Naive B cell (primary cell): ENCODE measurements around the gene TCP10L. TPM values are rescaled to one million over a fixed set of nuclear protein-coding genes. Genes with fewer than 3 reads are reported as not detected.

Source experiments
- polyA plus RNA-seq, 6 donors: library from polyadenylated mRNA; unstranded; fragments of 300-500 nt; fragmentation: Illumina TruSeq; gene quantifications; one replicate each; pipeline ENCODE4 v1.2.3, GENCODE V29; 2021; ENCODE audit warnings: low read depth in 6 of 6

TCP10L gene
- polyA plus RNA-seq, 6 donors from 2014 or later, result 0.28 to 1.00 (median 0.54) TPM; not detected in 1

Other genes with a start within 250 kb of the TCP10L start
- gene URB1, start 192.5 kb downstream of the TCP10L start, polyA plus RNA-seq, result 1 to 10 TPM; 1.3 to 4.9 (median 3.2) TPM
- under 1 TPM in 3 of 6 donors, not detected in 3; 0.47 to 0.87 (median 0.57) TPM for gene EVA1C, start 172.8 kb downstream of the TCP10L start, polyA plus RNA-seq
- 10 to 100 TPM; 54.8 to 65.4 (median 57.6) TPM for gene CFAP298, start 26.9 kb upstream of the TCP10L start, polyA plus RNA-seq
- 1 to 10 TPM in 5 of 6 donors, not detected in 1; 1.2 to 1.9 (median 1.6) TPM for gene SYNJ1, start 142.5 kb upstream of the TCP10L start, polyA plus RNA-seq
- gene PAXBP1, start 186.2 kb upstream of the TCP10L start, polyA plus RNA-seq, result 10 to 100 TPM in 2 of 6 donors, 1 to 10 TPM in 4; 4.9 to 15.5 (median 8.8) TPM